ENCODE data around the gene MXRA5.

The MXRA5 gene

GRCh38 chrX:3268829-3269228, 77.6 kb downstream of the MXRA5 start:
- no peak overlapping the region for H3K4me3 ChIP-seq (ENCODE audit: low read depth, low read length)
- TF ChIP-seq, protein P1, sequence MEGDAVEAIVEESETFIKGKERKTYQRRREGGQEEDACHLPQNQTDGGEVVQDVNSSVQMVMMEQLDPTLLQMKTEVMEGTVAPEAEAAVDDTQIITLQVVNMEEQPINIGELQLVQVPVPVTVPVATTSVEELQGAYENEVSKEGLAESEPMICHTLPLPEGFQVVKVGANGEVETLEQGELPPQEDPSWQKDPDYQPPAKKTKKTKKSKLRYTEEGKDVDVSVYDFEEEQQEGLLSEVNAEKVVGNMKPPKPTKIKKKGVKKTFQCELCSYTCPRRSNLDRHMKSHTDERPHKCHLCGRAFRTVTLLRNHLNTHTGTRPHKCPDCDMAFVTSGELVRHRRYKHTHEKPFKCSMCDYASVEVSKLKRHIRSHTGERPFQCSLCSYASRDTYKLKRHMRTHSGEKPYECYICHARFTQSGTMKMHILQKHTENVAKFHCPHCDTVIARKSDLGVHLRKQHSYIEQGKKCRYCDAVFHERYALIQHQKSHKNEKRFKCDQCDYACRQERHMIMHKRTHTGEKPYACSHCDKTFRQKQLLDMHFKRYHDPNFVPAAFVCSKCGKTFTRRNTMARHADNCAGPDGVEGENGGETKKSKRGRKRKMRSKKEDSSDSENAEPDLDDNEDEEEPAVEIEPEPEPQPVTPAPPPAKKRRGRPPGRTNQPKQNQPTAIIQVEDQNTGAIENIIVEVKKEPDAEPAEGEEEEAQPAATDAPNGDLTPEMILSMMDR (IDR thresholded peaks at IDR 0.05; ENCODE audit: low read depth, low read length): no peak

DNA sequence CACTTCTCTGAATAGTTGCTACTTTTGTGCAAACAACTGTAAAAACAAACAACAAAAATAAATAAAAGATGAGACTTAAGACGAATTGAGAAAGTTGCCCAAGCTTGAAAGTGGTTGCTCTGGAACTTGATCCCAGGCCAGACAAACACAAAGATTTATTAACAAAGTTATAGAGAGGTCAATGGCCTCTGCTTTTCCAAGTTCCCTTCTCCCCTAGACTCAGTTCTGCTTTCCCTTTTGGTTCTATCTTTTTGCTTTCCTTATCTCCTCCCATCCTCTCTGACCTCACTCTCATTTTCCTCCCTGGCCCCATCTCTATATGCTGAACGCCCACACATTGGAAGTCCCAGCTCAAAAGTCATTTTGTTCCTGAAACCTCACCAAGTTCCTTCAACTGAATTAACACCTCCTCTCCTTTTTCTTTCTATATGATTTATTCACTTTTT, 82.7 kb downstream of the MXRA5 start:
- H3K4me3 ChIP-seq (ENCODE audit: low read depth, low read length): no peak overlapping the region
- TF ChIP-seq, protein P1 (IDR thresholded peaks at IDR 0.05; ENCODE audit: low read depth, low read length): no peak

GRCh38 chrX:3262901-3263300, 83.6 kb downstream of the MXRA5 start:
- TF ChIP-seq, protein P1 (IDR thresholded peaks at IDR 0.05; ENCODE audit: low read depth, low read length): no peak
- H3K4me3 ChIP-seq (ENCODE audit: low read depth, low read length): no peak overlapping the region
